OCI-LY3 (cell line): Measurements from ENCODE around the gene COLGALT1.

ENCODE experiments used
- H2AFZ ChIP-seq: fragments of 200-600, 300-600 bp; shearing (Covaris generic); 2 replicates; pipeline ENCODE4 v1.6.0; 2014; ENCODE audit warnings: antibody characterized with exemption, low read depth, low read length
- H3K27ac ChIP-seq: fragments of 200-600, 300-600 bp; sonication (generic); 2 replicates; pipeline ENCODE4 v1.5.1; 2014; ENCODE audit warnings: mild to moderate bottlenecking, low read length, moderate library complexity, mixed read lengths
- H3K27me3 ChIP-seq: fragments of 200-600, 300-600 bp; sonication (generic); 2 replicates; pipeline ENCODE4 v1.6.1; 2014; ENCODE audit warnings: low read depth, low read length, mixed read lengths
- H3K36me3 ChIP-seq: fragments of 200-600, 300-600 bp; sonication (generic); replicated peaks from 2 replicates; pipeline ENCODE3; 2014; ENCODE audit warnings: low read depth, low read length, mixed read lengths
- H3K4me1 ChIP-seq: fragments of 300-600, 200-600 bp; sonication (generic); 2 replicates; pipeline ENCODE4 v1.6.1; 2014; ENCODE audit warnings: low read length, mixed read lengths
- H3K4me2 ChIP-seq: fragments of 200-600, 300-600 bp; sonication (generic); 2 replicates; pipeline ENCODE4 v1.6.1; 2014; ENCODE audit warnings: low read length, mixed read lengths
- H3K4me3 ChIP-seq: fragments of 300-600, 200-600 bp; sonication (generic); 2 replicates; pipeline ENCODE4 v1.5.1; 2014; ENCODE audit warnings: antibody characterized with exemption, mild to moderate bottlenecking, low read length, moderate library complexity
- H3K79me2 ChIP-seq: fragments of 300-600, 200-600 bp; shearing (Covaris generic); 2 replicates; pipeline ENCODE4 v1.6.1; 2014; ENCODE audit warnings: mild to moderate bottlenecking, low read length, mixed read lengths
- H3K9ac ChIP-seq: fragments of 300-600, 200-600 bp; shearing (Covaris generic); 2 replicates; pipeline ENCODE4 v1.6.0; 2014; ENCODE audit warnings: mild to moderate bottlenecking, low read length, moderate library complexity
- H3K9me3 ChIP-seq: fragments of 200-600, 300-600 bp; shearing (Covaris generic); 2 replicates; pipeline ENCODE4 v1.6.1; 2014; ENCODE audit warnings: low read length, mixed read lengths; ENCODE audit not compliant: insufficient read depth
- H4K20me1 ChIP-seq: fragments of 200-600, 300-600 bp; sonication (generic); 2 replicates; pipeline ENCODE4 v1.6.1; 2016; ENCODE audit warnings: low read length, mixed read lengths; ENCODE audit not compliant: insufficient read depth
- EZH2phosphoT487 ChIP-seq: fragments of 200-600 bp; shearing (Covaris generic); IDR thresholded peaks from 2 replicates; pipeline ENCODE4 v1.6.1; 2018; ENCODE audit warnings: antibody characterized with exemption, mixed run types, low read depth
- TF ChIP-seq, protein P1 (sequence below): fragments of 200-600, 300-600 bp; sonication (generic); IDR thresholded peaks from 2 replicates; pipeline ENCODE4 v1.5.1; 2014; ENCODE audit warnings: antibody characterized with exemption, low read length, low read depth

COLGALT1 gene

DNA sequence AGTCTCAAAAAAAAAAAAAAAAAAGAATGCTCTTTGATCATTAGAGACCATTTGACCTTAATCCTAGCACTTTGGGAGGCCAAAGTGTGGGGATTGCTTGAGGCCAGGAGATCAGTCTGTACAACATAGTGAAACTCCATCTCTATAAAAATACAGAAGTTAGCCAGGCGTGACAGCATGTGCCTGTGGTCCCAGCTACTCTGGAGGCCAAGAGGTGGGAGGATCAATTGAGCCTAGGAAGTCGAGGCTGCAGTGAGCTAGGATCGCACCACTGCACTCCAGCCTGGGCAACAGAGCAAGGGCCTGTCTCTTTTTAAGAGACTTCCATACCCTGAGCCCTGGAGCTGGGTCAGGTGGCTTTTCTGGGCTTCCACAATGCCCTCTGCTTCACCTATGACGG lies 11.5 kb upstream of the COLGALT1 start:
- Histone ChIP-seq H3K4me3 (no peak overlapping the region), H3K4me2 (no peak overlapping the region), H3K9me3 (no peaks in the 10 kb centered on the region), H3K27me3 (no peaks in the 10 kb centered on the region), H3K9ac (no peak overlapping the region), H3K36me3 (peaks cover 67% of the 10 kb centered on the region), H3K79me2 (peaks cover 60% of the 10 kb centered on the region), H3K27ac (no peak overlapping the region), H3K4me1 (no peaks in the 10 kb centered on the region), H4K20me1 (peaks cover 69% of the 10 kb centered on the region), H2AFZ (no peak overlapping the region)
- TF ChIP-seq, protein P1, sequence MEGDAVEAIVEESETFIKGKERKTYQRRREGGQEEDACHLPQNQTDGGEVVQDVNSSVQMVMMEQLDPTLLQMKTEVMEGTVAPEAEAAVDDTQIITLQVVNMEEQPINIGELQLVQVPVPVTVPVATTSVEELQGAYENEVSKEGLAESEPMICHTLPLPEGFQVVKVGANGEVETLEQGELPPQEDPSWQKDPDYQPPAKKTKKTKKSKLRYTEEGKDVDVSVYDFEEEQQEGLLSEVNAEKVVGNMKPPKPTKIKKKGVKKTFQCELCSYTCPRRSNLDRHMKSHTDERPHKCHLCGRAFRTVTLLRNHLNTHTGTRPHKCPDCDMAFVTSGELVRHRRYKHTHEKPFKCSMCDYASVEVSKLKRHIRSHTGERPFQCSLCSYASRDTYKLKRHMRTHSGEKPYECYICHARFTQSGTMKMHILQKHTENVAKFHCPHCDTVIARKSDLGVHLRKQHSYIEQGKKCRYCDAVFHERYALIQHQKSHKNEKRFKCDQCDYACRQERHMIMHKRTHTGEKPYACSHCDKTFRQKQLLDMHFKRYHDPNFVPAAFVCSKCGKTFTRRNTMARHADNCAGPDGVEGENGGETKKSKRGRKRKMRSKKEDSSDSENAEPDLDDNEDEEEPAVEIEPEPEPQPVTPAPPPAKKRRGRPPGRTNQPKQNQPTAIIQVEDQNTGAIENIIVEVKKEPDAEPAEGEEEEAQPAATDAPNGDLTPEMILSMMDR, result no peak
- no peak for TF ChIP-seq EZH2phosphoT487

DNA sequence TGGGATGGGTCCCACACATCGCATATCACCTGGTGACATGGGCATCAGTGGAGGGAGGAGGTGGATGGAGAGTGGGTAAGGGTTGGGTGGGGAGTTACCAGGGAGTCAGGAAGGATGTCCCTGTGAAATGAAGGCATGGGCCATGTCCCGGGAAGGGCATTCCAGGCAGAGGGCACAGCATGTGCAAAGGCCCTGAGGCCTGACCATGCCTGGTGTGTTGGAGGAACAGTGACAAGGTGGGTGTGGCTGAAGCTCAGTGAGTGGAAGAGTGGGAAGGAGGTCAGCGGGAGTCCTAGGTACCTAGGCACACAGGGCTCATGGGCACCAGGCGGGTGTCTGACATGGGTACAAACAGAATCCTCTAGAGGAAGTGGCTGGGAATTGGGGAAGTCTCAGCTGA lies 11.0 kb upstream of the COLGALT1 start:
- Histone ChIP-seq H3K27ac (no peak overlapping the region), H3K9ac (no peak overlapping the region), H4K20me1 (peaks cover 69% of the 10 kb centered on the region), H3K4me3 (no peak overlapping the region), H3K36me3 (peaks cover 67% of the 10 kb centered on the region), H3K79me2 (peaks cover 56% of the 10 kb centered on the region), H3K27me3 (no peaks in the 10 kb centered on the region), H3K9me3 (no peaks in the 10 kb centered on the region), H2AFZ (no peak overlapping the region), H3K4me2 (no peak overlapping the region), H3K4me1 (no peaks in the 10 kb centered on the region)
- TF ChIP-seq, protein P1, result no peak
- TF ChIP-seq EZH2phosphoT487, result no peak

DNA sequence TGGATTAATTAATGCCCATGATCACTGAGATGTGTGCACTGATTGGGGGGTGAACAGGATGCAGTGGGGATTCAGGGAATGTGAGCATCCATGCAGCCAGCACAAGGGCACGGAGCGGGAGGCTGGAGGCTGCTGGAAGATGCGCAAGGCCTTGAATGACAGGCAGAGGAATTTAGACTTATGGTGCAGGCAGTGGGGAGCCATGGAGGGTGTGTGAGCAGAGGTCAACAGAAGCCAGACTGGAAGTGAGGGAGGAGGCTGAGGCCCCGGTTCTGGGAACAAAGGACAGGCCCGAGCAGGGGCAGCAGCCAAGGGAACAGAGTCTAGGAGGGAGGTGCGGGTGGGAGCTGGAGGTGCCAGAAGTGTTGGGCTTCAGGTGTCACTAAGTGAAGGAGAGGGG lies 7.3 kb upstream of the COLGALT1 start:
- Histone ChIP-seq H3K79me2 (peaks cover 32% of the 10 kb centered on the region), H3K36me3 (peaks cover 61% of the 10 kb centered on the region), H3K4me2 (no peak overlapping the region), H3K27ac (no peak overlapping the region), H3K27me3 (no peaks in the 10 kb centered on the region), H3K4me1 (no peaks in the 10 kb centered on the region), H3K9ac (no peak overlapping the region), H3K9me3 (no peaks in the 10 kb centered on the region), H4K20me1 (peaks cover 49% of the 10 kb centered on the region), H2AFZ (no peak overlapping the region), H3K4me3 (no peak overlapping the region)
- TF ChIP-seq, protein P1, result no peak
- TF ChIP-seq EZH2phosphoT487, result no peak

DNA sequence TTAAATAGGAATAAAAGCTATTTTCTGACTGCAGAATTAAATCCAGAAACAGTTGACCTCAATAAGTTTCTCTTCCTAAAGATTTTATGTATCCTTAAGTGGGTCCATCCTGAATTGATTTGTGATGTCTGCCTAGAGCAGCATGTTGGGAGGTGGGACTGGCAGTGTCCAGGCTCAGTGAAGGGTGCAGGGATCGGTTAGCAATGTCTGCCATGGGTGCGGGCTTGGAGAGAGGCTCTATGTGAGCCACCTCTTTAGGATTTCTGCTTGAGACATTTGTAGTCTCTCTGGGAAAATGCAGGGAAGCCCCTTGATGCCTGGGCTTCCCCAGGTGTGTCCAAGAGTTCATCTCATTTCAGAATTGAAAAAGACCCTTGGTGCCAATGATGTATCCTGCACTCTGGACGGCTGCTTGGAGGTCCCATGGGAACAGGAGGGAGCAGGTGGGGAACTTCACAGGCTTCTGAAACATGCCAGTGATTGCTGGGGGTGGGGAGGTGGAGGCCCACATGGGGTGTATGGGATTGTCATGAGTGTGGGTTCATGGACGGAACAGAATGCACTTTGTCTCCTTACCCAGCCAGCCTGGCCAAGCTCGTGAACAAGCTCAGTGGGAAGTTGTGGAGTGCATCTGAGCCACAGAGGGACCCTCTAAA lies 6.2 kb upstream of the COLGALT1 start:
- TF ChIP-seq EZH2phosphoT487, result no peak
- TF ChIP-seq, protein P1, result no peak
- Histone ChIP-seq H3K27ac (peak overlapping the region; percentile 4; the same call in 1 of the 2 replicates), H3K27me3 (no peaks in the 10 kb centered on the region), H3K36me3 (peaks cover 60% of the 10 kb centered on the region), H3K4me1 (no peaks in the 10 kb centered on the region), H3K4me2 (no peak overlapping the region), H3K4me3 (no peak overlapping the region), H3K9ac (no peak overlapping the region), H3K79me2 (peaks cover 26% of the 10 kb centered on the region), H4K20me1 (peaks cover 45% of the 10 kb centered on the region), H3K9me3 (no peaks in the 10 kb centered on the region), H2AFZ (no peak overlapping the region)
